Medulla oblongata (tissue), 1 donor: Measurements from ENCODE around the gene FLYWCH1.
A peak's percentile ranks its signal among the peaks of the same experiment; 100 is the strongest.

Source experiments
- DNase-seq: peaks from one replicate; pipeline ENCODE4 v3.0.0-alpha.2; 2015; ENCODE audit errors: extremely low spot score

Gene FLYWCH1

GRCh38 chr16:2969545-2970521, 58.1 kb downstream of the FLYWCH1 start:
- DNase-seq = peak; percentile 77

- no peak for DNase-seq
Observed at GRCh38 chr16:2970563-2970962, 58.8 kb downstream of the FLYWCH1 start.

GRCh38 chr16:2971134-2971984, 59.6 kb downstream of the FLYWCH1 start:
- no peak for DNase-seq

- DNase-seq = peak; percentile 44
Observed at GRCh38 chr16:2971985-2972784, 60.5 kb downstream of the FLYWCH1 start.

GRCh38 chr16:2973093-2973492, 61.4 kb downstream of the FLYWCH1 start:
- DNase-seq = peak; percentile 83

GRCh38 chr16:2973605-2974318, 62.0 kb downstream of the FLYWCH1 start:
- DNase-seq = peak; percentile 38

GRCh38 chr16:2974319-2975056, 62.8 kb downstream of the FLYWCH1 start:
- DNase-seq = no peak

GRCh38 chr16:2975161-2975795, 63.5 kb downstream of the FLYWCH1 start:
- no peak for DNase-seq

- peak; percentile 45 for DNase-seq
Observed at GRCh38 chr16:2976201-2976600, 64.5 kb downstream of the FLYWCH1 start.

GRCh38 chr16:2976673-2977072, 64.9 kb downstream of the FLYWCH1 start:
- no peak for DNase-seq

GRCh38 chr16:2977440-2977839, 65.7 kb downstream of the FLYWCH1 start:
- peak; percentile 57 for DNase-seq

GRCh38 chr16:2979669-2980226, 68.0 kb downstream of the FLYWCH1 start:
- no peak for DNase-seq

GRCh38 chr16:2980227-2981176, 68.8 kb downstream of the FLYWCH1 start, which contains the start of gene PKMYT1:
Gene PKMYT1 (minus strand): TSS chr16:2980446. CDS start chr16:2979657, 789 bp downstream.
- peak; percentile 92 for DNase-seq

GRCh38 chr16:2981177-2981898, 69.6 kb downstream of the FLYWCH1 start:
- DNase-seq = no peak

GRCh38 chr16:2981899-2982250, 70.1 kb downstream of the FLYWCH1 start:
- no peak for DNase-seq

GRCh38 chr16:2982402-2982801, 70.7 kb downstream of the FLYWCH1 start:
- no peak for DNase-seq

GRCh38 chr16:2983706-2984136, 72.0 kb downstream of the FLYWCH1 start:
- DNase-seq = peak; percentile 85
